SK-MEL-5 (cell line): ENCODE results near the gene DNAAF5. TPM values are rescaled to one million over a fixed set of nuclear protein-coding genes. Genes with fewer than 3 reads are reported as not detected.

Experiments
- DNase-seq: peaks from one replicate; pipeline ENCODE4 v3.0.0-alpha.2; 2016; ENCODE audit warnings: low read depth, low spot score
- in situ Hi-C: cut with HindIII; loops from 2 replicates; pipeline ENCODE4 v1.10.0; 2016; ENCODE audit warnings: low sequenced_read_pairs, high pct_unique_total_duplicates, low pct_unique_long_range_greater_than_20kb
- total RNA-seq: library from RNA; depleted of rRNA; stranded (reverse); fragments of >200 nt; shearing (Covaris generic); gene quantifications from 2 replicates; pipeline ENCODE4 v1.2.3, GENCODE V29; 2014

DNAAF5 gene
- total RNA-seq, 1 experiment from 2014 or later: 71.7 TPM

DNA sequence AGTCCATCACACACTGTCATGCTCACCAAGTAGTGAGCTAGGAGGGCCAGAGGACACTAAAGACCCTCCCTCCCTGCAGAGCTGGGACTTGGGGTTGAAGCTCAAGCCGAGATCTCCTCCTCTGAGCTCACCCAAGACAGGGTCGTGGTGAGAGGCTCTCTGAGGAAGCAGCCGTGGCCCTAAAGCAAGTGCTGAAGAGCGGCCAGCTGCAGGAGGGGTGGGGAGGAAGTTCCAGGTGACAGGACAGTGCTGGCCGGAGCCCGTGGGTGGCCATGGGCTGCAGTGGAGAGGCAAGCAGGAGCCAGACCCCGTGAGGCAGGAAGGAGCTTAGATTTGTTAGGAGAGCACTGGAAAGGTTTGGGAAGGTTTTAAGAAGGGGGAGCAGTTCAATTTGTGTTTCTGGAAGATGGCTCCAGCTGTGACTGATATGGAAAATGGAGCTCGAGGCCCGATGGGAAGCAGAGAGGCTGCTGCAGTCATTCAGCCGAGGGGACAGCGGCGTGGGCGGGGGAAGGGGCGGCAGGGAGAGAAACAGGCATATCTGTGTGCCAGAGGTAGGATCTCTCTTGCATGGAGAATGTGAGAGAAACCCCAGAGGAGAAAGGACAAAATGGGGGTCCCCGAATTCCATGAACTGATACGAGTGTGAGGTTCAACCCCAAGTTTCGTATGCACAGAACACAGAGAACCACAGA, 26.9 kb upstream of the DNAAF5 start:
- in situ Hi-C loops: no loop called here
- no peak for DNase-seq

- in situ Hi-C loops: no loop called here
- no peak for DNase-seq
Observed at GRCh38 chr7:701086-701671, 25.3 kb upstream of the DNAAF5 start.

DNA sequence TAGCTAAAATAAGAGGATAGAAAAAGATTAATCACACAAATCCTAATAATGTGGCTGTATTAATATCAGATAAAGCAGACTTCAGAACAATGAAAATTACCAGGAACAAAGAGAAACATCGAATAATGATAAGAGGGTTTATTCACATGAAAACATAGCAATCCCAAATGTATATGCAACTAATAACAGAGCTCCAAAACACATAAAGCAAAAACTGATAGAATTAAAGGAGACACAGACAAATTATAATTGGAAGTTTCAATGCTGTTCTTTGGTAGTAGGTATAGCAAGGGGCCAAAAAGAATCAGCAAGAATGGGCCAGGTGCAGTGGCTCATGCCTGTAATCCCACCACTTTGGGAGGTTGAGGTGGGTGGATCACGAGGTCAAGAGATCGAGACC, 23.4 kb upstream of the DNAAF5 start:
- no peak for DNase-seq

DNA sequence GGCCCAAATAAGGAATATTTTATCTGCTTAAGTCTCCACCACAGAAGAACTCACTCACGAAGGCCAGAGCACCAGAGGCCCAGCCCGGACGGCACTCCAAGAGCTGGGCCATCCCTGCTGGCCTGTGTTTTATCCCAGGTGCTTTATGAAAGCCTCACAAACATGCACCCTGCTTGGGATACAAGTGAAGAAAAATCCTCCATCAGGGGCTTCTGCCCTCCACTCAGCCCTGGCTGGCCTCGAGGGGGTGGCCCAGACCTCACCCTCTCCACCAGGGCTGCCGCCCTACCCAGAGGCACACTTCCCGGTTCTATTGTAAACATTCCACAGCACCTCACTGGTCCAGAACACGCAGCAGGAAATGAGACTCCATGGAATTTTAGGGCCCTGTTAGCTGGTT, 19.8 kb upstream of the DNAAF5 start:
- in situ Hi-C loops: no loop called here
- DNase-seq: no peak

More for the DNA sequence above, 23.4 kb upstream of the DNAAF5 start:
- in situ Hi-C loops: no loop called here

GRCh38 chr7:707296-708000, 19.1 kb upstream of the DNAAF5 start:
- no peak for DNase-seq
- in situ Hi-C loops: no loop called here

- no peak for DNase-seq
- in situ Hi-C loops: no loop called here
Observed at GRCh38 chr7:710161-710560, 16.3 kb upstream of the DNAAF5 start.

DNA sequence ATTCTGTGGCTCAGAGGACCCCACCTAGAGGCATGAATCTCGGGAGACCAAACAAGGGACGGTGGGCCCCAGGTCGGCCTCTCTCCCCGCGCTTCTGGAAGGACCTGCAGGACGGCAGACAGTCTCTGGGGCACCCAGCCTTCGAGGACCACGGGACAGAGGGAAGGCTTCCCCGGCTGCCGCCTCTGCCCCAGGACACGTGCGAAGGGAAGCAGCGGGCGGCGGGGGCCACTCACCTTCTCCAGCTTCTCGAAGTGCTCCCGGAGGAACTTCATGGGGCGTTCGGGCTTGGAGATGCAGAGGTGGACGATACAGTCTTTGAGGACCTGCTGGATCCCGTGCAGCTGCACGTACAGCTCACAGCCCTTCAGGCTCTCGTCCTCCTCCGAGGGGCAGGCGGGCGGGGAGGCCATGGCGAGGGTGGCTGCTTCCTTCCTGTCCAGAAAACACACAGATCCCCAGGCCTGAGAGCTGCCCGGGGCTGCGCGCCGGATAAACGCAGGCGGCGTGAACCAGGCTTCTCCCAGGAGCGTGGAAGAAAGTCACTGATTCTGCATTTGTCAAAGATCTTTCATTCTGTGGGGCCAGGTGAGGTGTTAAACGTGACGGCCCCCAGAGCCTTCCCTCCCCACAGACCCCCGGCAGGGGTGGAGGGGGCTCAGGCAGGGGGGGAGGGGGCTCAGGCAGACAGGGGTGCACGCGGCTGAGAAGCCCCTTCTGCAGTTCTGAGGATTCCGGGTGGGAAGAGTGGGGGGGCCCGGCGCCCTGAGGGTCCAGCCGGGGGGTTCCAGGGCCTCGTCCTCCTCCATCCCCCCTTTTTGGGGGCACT, 15.2 kb upstream of the DNAAF5 start:
- DNase-seq: no peak
- in situ Hi-C loops: no loop called here

- in situ Hi-C loops: no loop called here
Observed at GRCh38 chr7:711922-712380, 14.5 kb upstream of the DNAAF5 start.

DNA sequence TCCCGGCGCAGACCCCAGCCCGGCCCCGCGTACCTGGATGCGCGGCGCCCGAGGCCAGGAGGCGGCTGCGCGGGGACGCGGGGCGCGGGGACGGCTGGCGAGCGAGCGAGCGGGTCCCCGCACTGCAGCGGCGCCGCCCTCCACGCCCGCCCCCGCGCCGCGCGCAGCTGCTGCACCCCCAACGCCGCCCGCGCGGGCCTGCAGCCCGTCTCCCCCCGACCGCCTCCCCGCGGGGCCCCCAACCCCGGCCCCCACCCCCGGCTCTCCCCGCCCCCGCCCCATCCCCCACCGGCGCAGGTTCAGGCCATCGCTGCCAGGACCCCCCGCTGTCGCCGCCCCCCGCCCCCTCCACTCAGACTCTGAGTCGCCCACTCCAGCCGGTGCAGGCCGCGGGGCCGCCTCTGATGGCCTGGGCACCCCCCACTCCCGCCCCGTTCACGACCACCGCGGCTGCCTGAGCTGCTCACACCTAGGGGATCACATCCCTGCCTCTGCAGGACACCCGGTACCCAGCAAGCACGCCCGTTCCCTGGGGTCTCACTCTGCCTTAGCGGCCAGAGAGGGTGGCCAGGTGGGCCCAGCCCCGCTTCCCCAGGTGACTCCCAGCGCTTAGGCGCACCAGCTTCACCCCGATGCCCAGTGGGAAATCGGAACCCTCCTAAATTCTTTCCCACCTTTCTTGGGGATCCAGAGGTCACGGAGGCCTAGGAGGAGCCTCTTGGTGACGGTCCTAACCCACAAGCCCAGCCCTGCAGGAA, 13.9 kb upstream of the DNAAF5 start:
- no peak for DNase-seq
- in situ Hi-C loops: no loop called here

More at GRCh38 chr7:711922-712380, 14.5 kb upstream of the DNAAF5 start:
- DNase-seq: no peak

DNA sequence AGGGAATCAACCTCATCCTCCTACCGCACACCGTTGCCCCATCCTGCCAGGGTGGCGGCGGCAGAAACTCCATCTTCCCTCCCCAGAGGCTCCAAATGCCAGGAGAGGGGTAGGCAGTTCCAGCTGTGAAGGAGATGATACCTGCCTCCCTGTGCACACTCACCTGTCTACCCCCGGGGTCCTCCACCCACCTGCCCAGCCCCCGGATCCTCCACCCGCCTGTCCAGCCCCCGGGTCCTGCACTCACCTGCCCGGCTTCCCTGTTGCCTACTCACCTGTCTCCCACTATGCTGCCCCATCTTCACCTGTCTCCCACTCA, 13.4 kb upstream of the DNAAF5 start:
- no peak for DNase-seq
- in situ Hi-C loops: no loop called here

- DNase-seq: no peak
- in situ Hi-C loops: no loop called here
Observed at GRCh38 chr7:713488-714230, 12.8 kb upstream of the DNAAF5 start.

DNA sequence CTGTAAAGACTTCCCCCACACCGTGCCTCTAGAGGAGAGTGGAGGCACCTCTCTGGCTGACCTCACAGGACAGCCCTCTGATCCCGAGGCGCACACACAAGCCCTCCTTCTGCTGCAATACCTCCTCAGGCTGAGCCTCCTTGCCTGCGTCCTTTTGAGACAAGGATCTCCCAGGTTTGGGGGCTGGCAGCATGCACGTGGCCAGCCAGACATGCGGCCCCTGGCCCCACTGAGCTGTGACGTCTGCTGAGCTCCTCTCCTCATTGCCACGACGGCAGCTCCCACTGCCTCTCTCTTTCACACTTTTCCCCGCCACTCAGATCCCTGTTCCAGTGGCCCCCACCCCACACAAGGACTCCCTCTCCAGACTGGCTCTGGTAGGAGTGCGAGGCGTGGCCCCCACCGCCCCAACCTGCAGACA, 12.2 kb upstream of the DNAAF5 start:
- no peak for DNase-seq
- in situ Hi-C loops: no loop called here

DNA sequence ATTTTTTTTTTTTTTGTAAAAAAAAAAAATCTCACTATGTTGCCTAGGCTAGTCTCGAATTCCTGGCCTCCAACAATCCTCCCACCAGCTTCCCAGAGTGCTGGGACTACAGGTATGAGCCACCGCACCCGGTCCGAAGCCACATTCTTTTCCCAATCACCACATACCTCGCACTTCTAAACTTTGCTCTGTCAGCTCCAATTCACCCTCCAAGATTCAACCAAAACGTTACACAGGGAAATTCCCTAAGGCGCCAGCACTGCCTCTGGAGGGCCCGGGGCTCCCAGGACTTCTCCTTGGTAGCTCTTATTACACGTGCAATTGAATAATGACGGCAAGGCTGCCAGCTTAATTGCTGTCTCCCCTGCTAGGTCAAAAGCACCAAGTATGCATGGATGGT, 10.3 kb upstream of the DNAAF5 start:
- in situ Hi-C loops: no loop called here
- DNase-seq: no peak

DNA sequence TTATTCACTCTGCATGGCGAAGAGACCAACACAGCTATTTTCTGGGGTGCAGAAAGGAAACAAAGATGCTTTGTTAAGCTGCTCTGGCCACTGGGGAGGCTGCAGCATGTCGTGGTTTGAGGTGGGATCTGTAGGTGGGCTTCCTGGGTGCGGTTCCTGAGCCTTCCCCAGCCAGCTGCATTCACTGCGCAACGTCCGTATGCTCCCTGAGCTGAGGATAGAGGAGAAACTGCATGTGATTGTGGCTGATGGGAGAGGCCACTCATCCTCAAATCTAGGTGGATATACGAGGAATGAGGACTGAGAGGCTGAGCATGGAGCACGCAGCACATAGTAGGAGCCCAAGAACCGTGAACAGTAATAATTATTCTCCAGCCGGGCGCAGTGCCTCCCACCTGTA, 9.9 kb upstream of the DNAAF5 start:
- in situ Hi-C loops: no loop called here

GRCh38 chr7:721619-722248, 4.8 kb upstream of the DNAAF5 start:
- in situ Hi-C loops: no loop called here
- no peak for DNase-seq

More for the DNA sequence above, 9.9 kb upstream of the DNAAF5 start:
- DNase-seq: no peak

DNA sequence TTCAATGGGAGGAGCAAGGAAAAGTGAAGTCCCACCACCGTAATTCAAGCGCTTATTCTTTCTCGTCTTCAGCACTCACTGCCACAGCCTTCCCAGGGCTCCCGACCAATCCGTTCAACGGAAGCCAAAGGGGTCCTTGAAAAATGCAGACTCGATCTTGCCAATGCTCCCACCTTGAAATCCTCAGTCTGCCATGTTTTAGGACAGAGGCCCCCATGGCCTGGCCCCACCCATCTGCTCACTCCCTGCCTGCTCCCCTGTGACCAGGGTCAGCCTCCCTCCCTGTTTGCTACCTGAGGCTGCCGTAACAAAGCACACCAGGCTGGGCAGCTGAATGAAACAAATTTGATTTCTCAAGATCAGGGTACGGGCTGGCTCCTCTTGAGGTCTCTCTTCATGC, 3.0 kb upstream of the DNAAF5 start:
- DNase-seq: no peak
- in situ Hi-C loops: no loop called here
